ENCODE results near the gene HIF1AN.

The HIF1AN gene

DNA sequence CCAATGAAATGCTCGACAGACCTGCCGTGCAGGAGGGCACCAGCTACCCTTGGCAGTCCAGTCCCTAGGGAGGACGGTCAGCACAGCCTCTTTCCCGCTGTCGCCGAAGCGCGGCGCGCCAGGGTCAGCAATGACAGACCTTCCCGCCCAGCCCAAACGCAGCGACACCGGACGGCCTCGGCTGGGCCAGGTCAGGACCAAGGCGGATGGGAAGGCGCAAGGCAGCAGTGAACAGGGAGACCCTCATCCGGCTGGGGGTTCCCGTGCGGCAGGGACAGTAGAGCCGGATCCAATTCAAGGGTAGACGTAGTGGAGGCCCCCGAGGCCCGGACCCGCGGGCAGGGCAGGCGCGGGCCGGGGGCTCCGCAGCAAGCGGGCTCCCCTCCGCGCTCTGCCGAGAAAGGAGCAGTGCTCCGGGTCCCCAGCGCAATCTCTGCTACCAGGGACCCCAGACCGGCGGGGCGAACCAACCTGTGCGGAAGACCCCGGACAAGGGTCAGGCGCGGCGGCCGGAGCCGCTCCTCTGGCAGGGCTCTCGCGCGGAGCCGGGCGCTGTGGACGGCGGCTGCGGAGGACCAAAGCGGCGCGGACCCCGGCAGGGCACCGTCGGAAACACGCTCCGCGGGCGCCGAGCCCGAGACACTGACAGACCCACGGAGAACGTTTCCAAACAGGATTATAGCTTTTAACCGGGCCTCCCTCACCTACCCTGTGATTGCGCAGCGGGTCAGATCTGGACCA is 16.3 kb upstream of the HIF1AN start, which contains the start of gene SEC31B:
Gene SEC31B (minus strand): TSS at position 551 of the 741 bp plus-strand sequence. CDS start 2,909 bp downstream, outside the sequence.
- Histone ChIP-seq H3K27ac (ENCODE audit: low read length) (peak within 1 kb of the TSS; percentile 35), H3K79me2 (ENCODE audit: insufficient read depth, low read length) (no peaks in the 10 kb centered on the region), H3K4me1 (ENCODE audit: insufficient read depth, low read length) (peaks cover 12% of the 10 kb centered on the region), H3K36me3 (ENCODE audit: insufficient read depth, low read length) (peaks cover 37% of the 10 kb centered on the region), H3K4me2 (ENCODE audit: insufficient read depth, low read length) (no peak within 1 kb of the TSS), H3K27me3 (ENCODE audit: insufficient read depth, low read length, poor library complexity) (no peaks in the 10 kb centered on the region), H3K9me3 (ENCODE audit: insufficient read depth, low read length, severe bottlenecking) (no peaks in the 10 kb centered on the region), H3K9ac (ENCODE audit: low read depth, low read length) (0 out of 2 replicates have a peak within 1 kb of the TSS, but pooled peaks have one; percentile 5), H3K4me3 (ENCODE audit: low read depth in 1 of 2, low read length in 2 of 2) (no peak within 1 kb of the TSS), H2AFZ (ENCODE audit: low read depth, low read length) (no peak within 1 kb of the TSS), H4K20me1 (ENCODE audit: insufficient read depth, low read length) (peaks cover 3% of the 10 kb centered on the region; the same call in 1 of the 2 replicates)
- TF ChIP-seq EZH2 (IDR thresholded peaks at IDR 0.05; ENCODE audit: borderline replicate concordance, low read depth, low read length, severe bottlenecking): no peak
- TF ChIP-seq, protein P1, sequence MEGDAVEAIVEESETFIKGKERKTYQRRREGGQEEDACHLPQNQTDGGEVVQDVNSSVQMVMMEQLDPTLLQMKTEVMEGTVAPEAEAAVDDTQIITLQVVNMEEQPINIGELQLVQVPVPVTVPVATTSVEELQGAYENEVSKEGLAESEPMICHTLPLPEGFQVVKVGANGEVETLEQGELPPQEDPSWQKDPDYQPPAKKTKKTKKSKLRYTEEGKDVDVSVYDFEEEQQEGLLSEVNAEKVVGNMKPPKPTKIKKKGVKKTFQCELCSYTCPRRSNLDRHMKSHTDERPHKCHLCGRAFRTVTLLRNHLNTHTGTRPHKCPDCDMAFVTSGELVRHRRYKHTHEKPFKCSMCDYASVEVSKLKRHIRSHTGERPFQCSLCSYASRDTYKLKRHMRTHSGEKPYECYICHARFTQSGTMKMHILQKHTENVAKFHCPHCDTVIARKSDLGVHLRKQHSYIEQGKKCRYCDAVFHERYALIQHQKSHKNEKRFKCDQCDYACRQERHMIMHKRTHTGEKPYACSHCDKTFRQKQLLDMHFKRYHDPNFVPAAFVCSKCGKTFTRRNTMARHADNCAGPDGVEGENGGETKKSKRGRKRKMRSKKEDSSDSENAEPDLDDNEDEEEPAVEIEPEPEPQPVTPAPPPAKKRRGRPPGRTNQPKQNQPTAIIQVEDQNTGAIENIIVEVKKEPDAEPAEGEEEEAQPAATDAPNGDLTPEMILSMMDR (IDR thresholded peaks at IDR 0.05; ENCODE audit: borderline replicate concordance, extremely low read depth, low read length, poor library complexity, severe bottlenecking): no peak
- ATAC-seq (ENCODE audit: insufficient read depth, low read depth) (no peak), DNase-seq (no peak)

DNA sequence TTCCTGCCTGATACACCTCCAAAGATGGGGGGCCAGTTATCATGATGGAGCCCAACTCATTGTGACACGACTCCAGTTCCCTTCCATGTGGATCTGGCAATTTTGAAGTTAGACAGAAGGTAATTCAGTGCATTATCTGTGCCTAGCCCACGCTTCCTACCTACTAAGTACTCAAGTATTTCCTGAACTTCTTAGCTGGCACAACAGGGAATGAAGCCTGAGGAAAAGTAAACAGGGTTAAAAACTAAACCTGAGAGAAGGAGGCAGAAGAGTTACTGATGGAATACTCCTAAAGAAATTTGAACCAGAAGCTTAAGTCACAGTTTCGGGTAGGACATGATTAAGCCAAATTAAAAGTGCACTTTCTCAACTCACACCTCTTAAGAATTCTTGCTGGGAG is 14.9 kb upstream of the HIF1AN start:
- no peak for TF ChIP-seq EZH2 (IDR thresholded peaks at IDR 0.05; ENCODE audit: borderline replicate concordance, low read depth, low read length, severe bottlenecking)
- TF ChIP-seq, protein P1 (IDR thresholded peaks at IDR 0.05; ENCODE audit: borderline replicate concordance, extremely low read depth, low read length, poor library complexity, severe bottlenecking): no peak
- no peak for ATAC-seq (ENCODE audit: insufficient read depth, low read depth)
- Histone ChIP-seq H3K9me3 (ENCODE audit: insufficient read depth, low read length, severe bottlenecking) (no peaks in the 10 kb centered on the region), H4K20me1 (ENCODE audit: insufficient read depth, low read length) (peaks cover 5% of the 10 kb centered on the region; the same call in 1 of the 2 replicates), H2AFZ (ENCODE audit: low read depth, low read length) (no peak overlapping the region), H3K36me3 (ENCODE audit: insufficient read depth, low read length) (peaks cover 45% of the 10 kb centered on the region), H3K9ac (ENCODE audit: low read depth, low read length) (no peak overlapping the region), H3K27me3 (ENCODE audit: insufficient read depth, low read length, poor library complexity) (no peaks in the 10 kb centered on the region), H3K4me3 (ENCODE audit: low read depth in 1 of 2, low read length in 2 of 2) (no peak overlapping the region), H3K4me1 (ENCODE audit: insufficient read depth, low read length) (peaks cover 12% of the 10 kb centered on the region), H3K79me2 (ENCODE audit: insufficient read depth, low read length) (no peaks in the 10 kb centered on the region), H3K4me2 (ENCODE audit: insufficient read depth, low read length) (no peak overlapping the region), H3K27ac (ENCODE audit: low read length) (no peak overlapping the region)
- no peak for DNase-seq

DNA sequence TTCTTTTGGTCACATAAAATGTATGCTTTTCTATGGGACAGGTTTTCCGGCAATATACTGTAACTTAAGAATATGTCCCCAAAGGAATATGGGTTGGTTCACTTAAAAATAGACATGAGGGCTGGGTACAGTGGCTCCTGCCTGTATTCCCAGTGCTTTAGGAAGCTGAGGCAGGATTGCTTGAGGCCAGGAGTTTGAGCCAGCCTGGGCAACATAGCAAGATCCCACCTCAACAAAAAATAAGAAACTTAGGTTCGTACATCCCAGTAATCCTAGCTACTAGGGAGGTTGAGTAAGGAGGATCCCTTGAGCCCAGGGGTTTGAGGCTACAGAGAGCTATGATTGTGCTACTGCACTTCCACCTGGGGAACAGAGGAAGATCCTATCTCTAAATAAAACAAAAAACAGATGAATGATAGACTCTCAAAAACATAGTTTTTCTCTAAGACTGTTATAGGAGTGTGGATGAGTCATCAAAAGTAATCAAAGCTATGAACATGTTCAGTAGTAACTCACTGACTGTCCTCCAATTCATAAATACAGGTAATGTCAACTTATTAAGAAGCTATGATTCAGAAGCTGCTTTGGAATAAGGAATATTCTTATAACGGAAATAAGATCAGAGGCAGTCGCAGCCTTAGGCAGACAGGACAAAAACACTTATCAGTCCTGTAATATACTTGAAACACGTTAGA is 13.5 kb upstream of the HIF1AN start:
- H3K27ac ChIP-seq (ENCODE audit: low read length): no peak overlapping the region

More for the DNA sequence above, 13.5 kb upstream of the HIF1AN start:
- Histone ChIP-seq H3K4me2 (ENCODE audit: insufficient read depth, low read length) (no peak overlapping the region), H3K79me2 (ENCODE audit: insufficient read depth, low read length) (peaks cover 13% of the 10 kb centered on the region), H2AFZ (ENCODE audit: low read depth, low read length) (no peak overlapping the region), H3K9me3 (ENCODE audit: insufficient read depth, low read length, severe bottlenecking) (no peaks in the 10 kb centered on the region), H3K9ac (ENCODE audit: low read depth, low read length) (no peak overlapping the region), H3K27me3 (ENCODE audit: insufficient read depth, low read length, poor library complexity) (no peaks in the 10 kb centered on the region), H4K20me1 (ENCODE audit: insufficient read depth, low read length) (peaks cover 14% of the 10 kb centered on the region), H3K4me3 (ENCODE audit: low read depth in 1 of 2, low read length in 2 of 2) (no peak overlapping the region), H3K4me1 (ENCODE audit: insufficient read depth, low read length) (peaks cover 19% of the 10 kb centered on the region), H3K36me3 (ENCODE audit: insufficient read depth, low read length) (peaks cover 55% of the 10 kb centered on the region)
- ATAC-seq (ENCODE audit: insufficient read depth, low read depth) (no peak), DNase-seq (no peak)
- TF ChIP-seq EZH2 (IDR thresholded peaks at IDR 0.05; ENCODE audit: borderline replicate concordance, low read depth, low read length, severe bottlenecking): no peak
- TF ChIP-seq, protein P1 (IDR thresholded peaks at IDR 0.05; ENCODE audit: borderline replicate concordance, extremely low read depth, low read length, poor library complexity, severe bottlenecking): no peak

Measured in DND-41 (cell line).